SU-DHL-6 (cell line): ENCODE data around the gene EPHB6.

Source experiments
- H2AFZ ChIP-seq: fragments of 200-600 bp; sonication (generic); 2 replicates; pipeline ENCODE4 v1.6.1; 2014; ENCODE audit warnings: low read depth, mild to moderate bottlenecking, moderate library complexity, mixed read lengths, antibody characterized with exemption, low read length; ENCODE audit not compliant: severe bottlenecking
- H3F3A ChIP-seq: fragments of 200-600 bp; shearing (Covaris generic); 2 replicates; pipeline ENCODE4 v1.6.0; 2016; ENCODE audit warnings: antibody characterized with exemption, mild to moderate bottlenecking; ENCODE audit not compliant: insufficient read depth
- H3K27ac ChIP-seq: fragments of 200-600 bp; sonication (generic); 2 replicates; pipeline ENCODE4 v1.5.1; 2016; ENCODE audit warnings: low read depth, mild to moderate bottlenecking, low read length, moderate library complexity, mixed read lengths
- H3K27me3 ChIP-seq: fragments of 200-600 bp; sonication (generic), shearing (Covaris generic); 2 replicates; pipeline ENCODE4 v1.6.0; 2014; ENCODE audit warnings: mild to moderate bottlenecking, low read length
- H3K36me3 ChIP-seq: fragments of 200-600 bp; sonication (generic); 2 replicates; pipeline ENCODE4 v1.6.1; 2014; ENCODE audit warnings: mild to moderate bottlenecking, low read length, mixed read lengths
- H3K4me2 ChIP-seq: fragments of 300-600, 200-600 bp; shearing (Covaris generic), sonication (generic); 2 replicates; pipeline ENCODE4 v1.6.0; 2014; ENCODE audit warnings: low read length, low read depth, mild to moderate bottlenecking; ENCODE audit not compliant: poor library complexity, severe bottlenecking
- H3K4me3 ChIP-seq: fragments of 200-600 bp; sonication (generic); 2 replicates; pipeline ENCODE4 v1.5.1; 2014; ENCODE audit warnings: antibody characterized with exemption, low read length, mild to moderate bottlenecking, mixed read lengths; ENCODE audit not compliant: insufficient read depth, poor library complexity, severe bottlenecking
- H3K79me2 ChIP-seq: fragments of 200-600 bp; sonication (generic); 2 replicates; pipeline ENCODE4 v1.6.1; 2014; ENCODE audit warnings: mild to moderate bottlenecking, low read length, moderate library complexity; ENCODE audit not compliant: insufficient read depth
- H3K9ac ChIP-seq: fragments of 200-600 bp; sonication (generic); 2 replicates; pipeline ENCODE4 v1.7.0; 2014; ENCODE audit warnings: mild to moderate bottlenecking, low read length
- H3K9me2 ChIP-seq: fragments of 200-600 bp; sonication (generic); replicated peaks from 2 replicates; pipeline ENCODE4 v1.6.1; 2014; ENCODE audit warnings: low read length; ENCODE audit not compliant: insufficient read depth
- H3K9me3 ChIP-seq: fragments of 200-600 bp; sonication (generic); 2 replicates; pipeline ENCODE4 v1.6.1; 2014; ENCODE audit warnings: low read length, mixed read lengths; ENCODE audit not compliant: insufficient read depth
- H4K20me1 ChIP-seq: fragments of 200-600 bp; sonication (generic); 2 replicates; pipeline ENCODE4 v1.6.1; 2014; ENCODE audit warnings: low read depth, mild to moderate bottlenecking, antibody characterized with exemption, low read length, moderate library complexity, mixed read lengths
- EZH2phosphoT487 ChIP-seq: fragments of 200-600 bp; sonication (generic), shearing (Covaris generic); conservative IDR thresholded peaks from 2 replicates; pipeline ENCODE4 v1.6.1; 2018; ENCODE audit warnings: mild to moderate bottlenecking, antibody characterized with exemption, low read length, moderate library complexity, mixed read lengths
- TF ChIP-seq, protein P1 (sequence below): fragments of 200-600 bp; sonication (generic); IDR thresholded peaks from one replicate; pipeline ENCODE4 v1.5.1; 2017; ENCODE audit warnings: antibody characterized with exemption, mild to moderate bottlenecking, low read length, moderate library complexity; ENCODE audit not compliant: insufficient read depth, poor library complexity, severe bottlenecking

The EPHB6 gene

DNA sequence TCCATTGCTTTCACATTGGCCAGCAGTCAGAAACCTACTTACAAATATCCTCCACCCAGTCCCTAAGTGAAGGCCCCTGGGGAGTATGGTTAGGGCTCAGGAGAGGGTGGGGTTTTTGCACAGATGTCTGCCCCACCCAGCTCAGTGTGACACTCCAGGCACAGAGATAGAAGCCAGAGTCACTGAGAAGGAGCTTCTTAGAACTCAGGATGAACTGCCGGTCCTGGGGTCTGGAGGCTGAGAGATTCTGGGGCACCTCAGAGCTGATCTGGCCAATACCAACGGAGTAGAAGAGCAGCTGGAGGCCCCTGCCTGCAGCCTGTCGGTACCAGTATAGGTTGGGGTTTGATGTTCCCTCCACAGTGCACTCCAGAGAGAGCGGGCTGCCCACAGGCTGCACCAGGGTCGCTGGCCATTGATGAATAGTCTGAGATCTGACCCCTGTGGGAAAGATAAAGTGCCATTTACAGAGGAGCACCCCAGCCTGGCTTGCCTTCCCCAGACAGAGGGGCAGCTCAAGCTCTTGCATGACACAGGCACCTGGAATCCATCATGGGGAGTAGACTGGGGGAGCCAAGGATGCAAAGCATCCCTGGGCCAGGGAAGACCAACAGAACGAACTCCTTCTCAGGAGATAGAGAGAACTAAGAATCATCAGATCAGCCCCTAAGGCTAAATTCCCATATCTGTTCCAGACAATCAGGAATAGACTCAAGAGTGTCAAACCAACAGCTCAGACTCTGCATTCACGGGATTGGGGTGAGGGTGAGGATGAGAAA is 42.2 kb upstream of the EPHB6 start:
- Histone ChIP-seq H4K20me1 (no peaks in the 10 kb centered on the region), H3K79me2 (no peaks in the 10 kb centered on the region), H3K4me3 (no peak overlapping the region), H3K9me3 (no peaks in the 10 kb centered on the region), H3K9ac (no peak overlapping the region), H3K27me3 (no peaks in the 10 kb centered on the region), H3F3A (peaks cover 27% of the 10 kb centered on the region), H3K36me3 (no peaks in the 10 kb centered on the region), H3K4me2 (no peak overlapping the region), H3K27ac (no peak overlapping the region), H2AFZ (no peak overlapping the region), H3K9me2 (no peaks in the 10 kb centered on the region)
- TF ChIP-seq EZH2phosphoT487 = no peak
- TF ChIP-seq, protein P1, sequence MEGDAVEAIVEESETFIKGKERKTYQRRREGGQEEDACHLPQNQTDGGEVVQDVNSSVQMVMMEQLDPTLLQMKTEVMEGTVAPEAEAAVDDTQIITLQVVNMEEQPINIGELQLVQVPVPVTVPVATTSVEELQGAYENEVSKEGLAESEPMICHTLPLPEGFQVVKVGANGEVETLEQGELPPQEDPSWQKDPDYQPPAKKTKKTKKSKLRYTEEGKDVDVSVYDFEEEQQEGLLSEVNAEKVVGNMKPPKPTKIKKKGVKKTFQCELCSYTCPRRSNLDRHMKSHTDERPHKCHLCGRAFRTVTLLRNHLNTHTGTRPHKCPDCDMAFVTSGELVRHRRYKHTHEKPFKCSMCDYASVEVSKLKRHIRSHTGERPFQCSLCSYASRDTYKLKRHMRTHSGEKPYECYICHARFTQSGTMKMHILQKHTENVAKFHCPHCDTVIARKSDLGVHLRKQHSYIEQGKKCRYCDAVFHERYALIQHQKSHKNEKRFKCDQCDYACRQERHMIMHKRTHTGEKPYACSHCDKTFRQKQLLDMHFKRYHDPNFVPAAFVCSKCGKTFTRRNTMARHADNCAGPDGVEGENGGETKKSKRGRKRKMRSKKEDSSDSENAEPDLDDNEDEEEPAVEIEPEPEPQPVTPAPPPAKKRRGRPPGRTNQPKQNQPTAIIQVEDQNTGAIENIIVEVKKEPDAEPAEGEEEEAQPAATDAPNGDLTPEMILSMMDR = no peak

DNA sequence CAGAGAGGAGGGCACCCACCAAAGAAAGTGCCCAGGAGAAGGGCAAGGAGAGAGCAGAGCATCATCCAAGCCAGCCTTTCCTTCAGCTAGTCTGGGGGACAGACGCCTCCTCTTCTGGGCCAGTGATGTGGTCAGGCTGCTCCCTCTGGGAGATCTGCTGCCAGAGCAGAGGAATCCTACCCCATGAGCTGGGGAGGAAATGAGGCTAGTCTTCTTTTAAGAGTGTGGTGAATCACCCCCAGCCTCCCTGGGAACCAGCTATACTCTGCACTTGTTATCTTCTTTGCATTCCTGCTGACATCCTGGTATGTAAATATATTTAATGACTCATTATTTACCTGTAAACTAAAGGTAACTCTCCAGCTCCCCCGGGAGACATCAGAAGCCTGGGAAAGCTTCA is 41.6 kb upstream of the EPHB6 start:
- Histone ChIP-seq H2AFZ (no peak overlapping the region), H3K36me3 (no peaks in the 10 kb centered on the region), H3K9me3 (no peaks in the 10 kb centered on the region), H3F3A (peaks cover 24% of the 10 kb centered on the region), H4K20me1 (no peaks in the 10 kb centered on the region), H3K4me3 (no peak overlapping the region), H3K4me2 (no peak overlapping the region), H3K9me2 (no peaks in the 10 kb centered on the region), H3K27ac (no peak overlapping the region), H3K9ac (no peak overlapping the region), H3K79me2 (no peaks in the 10 kb centered on the region), H3K27me3 (no peaks in the 10 kb centered on the region)
- TF ChIP-seq, protein P1 = no peak
- TF ChIP-seq EZH2phosphoT487 = no peak

DNA sequence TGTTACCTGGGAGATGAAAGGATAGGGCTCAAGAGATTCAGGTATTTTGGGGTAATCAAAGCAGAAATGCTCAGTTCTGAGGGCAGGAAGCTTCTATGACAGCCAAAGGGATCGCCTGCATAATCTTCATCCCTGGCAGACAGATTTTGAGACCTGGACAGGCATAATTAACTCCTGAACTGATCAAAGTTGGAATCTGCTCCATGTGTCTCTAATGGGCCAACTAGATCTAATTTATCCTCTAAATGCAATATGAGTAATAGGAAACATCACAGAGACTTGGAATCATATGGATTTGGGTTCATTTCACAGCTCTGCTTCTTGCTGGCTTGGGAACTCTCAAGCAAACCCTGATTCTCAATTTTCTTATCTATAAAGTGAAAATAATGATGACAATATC is 41.2 kb upstream of the EPHB6 start:
- Histone ChIP-seq H3K9ac (no peak overlapping the region), H3F3A (peaks cover 19% of the 10 kb centered on the region), H3K9me2 (no peaks in the 10 kb centered on the region), H3K27ac (no peak overlapping the region), H2AFZ (no peak overlapping the region), H3K79me2 (no peaks in the 10 kb centered on the region), H3K27me3 (no peaks in the 10 kb centered on the region), H3K4me3 (no peak overlapping the region), H3K4me2 (no peak overlapping the region), H3K9me3 (no peaks in the 10 kb centered on the region), H4K20me1 (no peaks in the 10 kb centered on the region), H3K36me3 (no peaks in the 10 kb centered on the region)
- TF ChIP-seq, protein P1 = no peak
- TF ChIP-seq EZH2phosphoT487 = no peak
